ENCODE data around the gene LDB2.

Gene LDB2

DNA sequence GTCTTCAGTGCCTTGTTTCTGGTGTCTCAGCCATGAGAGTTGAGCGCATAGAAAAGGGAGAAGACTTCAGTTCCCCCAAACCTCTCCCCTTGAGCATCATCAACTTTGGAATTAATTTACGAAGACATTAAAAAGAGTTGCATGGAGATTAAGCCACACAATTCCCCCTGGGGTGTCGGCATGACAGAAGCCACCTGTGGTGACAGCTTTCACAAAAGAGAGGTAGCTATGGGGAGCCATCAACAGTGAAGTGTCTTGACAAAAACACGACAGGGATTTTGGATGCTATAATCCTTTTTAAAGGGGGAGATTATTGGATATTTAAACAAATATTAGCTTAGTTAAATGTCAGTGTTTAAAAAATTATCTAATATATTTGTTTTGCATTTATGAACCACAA, 307.6 kb downstream of the LDB2 start:
- TF ChIP-seq EZH2 (optimal IDR thresholded peaks at IDR 0.05; ENCODE audit: low read depth, low read length) = no peak
- TF ChIP-seq EZH2phosphoT487 (IDR thresholded peaks at IDR 0.05; ENCODE audit: low read length) = no peak
- TF ChIP-seq, protein P1, sequence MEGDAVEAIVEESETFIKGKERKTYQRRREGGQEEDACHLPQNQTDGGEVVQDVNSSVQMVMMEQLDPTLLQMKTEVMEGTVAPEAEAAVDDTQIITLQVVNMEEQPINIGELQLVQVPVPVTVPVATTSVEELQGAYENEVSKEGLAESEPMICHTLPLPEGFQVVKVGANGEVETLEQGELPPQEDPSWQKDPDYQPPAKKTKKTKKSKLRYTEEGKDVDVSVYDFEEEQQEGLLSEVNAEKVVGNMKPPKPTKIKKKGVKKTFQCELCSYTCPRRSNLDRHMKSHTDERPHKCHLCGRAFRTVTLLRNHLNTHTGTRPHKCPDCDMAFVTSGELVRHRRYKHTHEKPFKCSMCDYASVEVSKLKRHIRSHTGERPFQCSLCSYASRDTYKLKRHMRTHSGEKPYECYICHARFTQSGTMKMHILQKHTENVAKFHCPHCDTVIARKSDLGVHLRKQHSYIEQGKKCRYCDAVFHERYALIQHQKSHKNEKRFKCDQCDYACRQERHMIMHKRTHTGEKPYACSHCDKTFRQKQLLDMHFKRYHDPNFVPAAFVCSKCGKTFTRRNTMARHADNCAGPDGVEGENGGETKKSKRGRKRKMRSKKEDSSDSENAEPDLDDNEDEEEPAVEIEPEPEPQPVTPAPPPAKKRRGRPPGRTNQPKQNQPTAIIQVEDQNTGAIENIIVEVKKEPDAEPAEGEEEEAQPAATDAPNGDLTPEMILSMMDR (IDR thresholded peaks at IDR 0.05; ENCODE audit: low read length) = no peak
- no peaks in the 10 kb centered on the region for H3K79me2 ChIP-seq (ENCODE audit: low read length)
- no peak overlapping the region for H3K9ac ChIP-seq (ENCODE audit: low read length)
- H3F3A ChIP-seq (ENCODE audit: insufficient read depth, low read length) = no peaks in the 10 kb centered on the region
- no peak overlapping the region for H3K4me2 ChIP-seq (ENCODE audit: low read depth, low read length)
- no peaks in the 10 kb centered on the region for H3K9me2 ChIP-seq (replicated peaks; ENCODE audit: insufficient read depth, low read length)
- H3K4me1 ChIP-seq (ENCODE audit: low read length) = no peaks in the 10 kb centered on the region
- no peak for DNase-seq
- H4K20me1 ChIP-seq (ENCODE audit: insufficient read depth, low read length) = no peaks in the 10 kb centered on the region
- no peak overlapping the region for H2AFZ ChIP-seq (ENCODE audit: low read length)
- no peaks in the 10 kb centered on the region for H3K36me3 ChIP-seq (replicated peaks; ENCODE audit: insufficient read depth, low read length)
- H3K4me3 ChIP-seq (ENCODE audit: low read length) = no peak overlapping the region
- H3K9me3 ChIP-seq (replicated peaks; ENCODE audit: insufficient read depth, low read length) = no peaks in the 10 kb centered on the region
- no peaks in the 10 kb centered on the region for H3K27me3 ChIP-seq (replicated peaks; ENCODE audit: insufficient read depth, low read length)
- no peak overlapping the region for H3K27ac ChIP-seq (ENCODE audit: low read length)

DNA sequence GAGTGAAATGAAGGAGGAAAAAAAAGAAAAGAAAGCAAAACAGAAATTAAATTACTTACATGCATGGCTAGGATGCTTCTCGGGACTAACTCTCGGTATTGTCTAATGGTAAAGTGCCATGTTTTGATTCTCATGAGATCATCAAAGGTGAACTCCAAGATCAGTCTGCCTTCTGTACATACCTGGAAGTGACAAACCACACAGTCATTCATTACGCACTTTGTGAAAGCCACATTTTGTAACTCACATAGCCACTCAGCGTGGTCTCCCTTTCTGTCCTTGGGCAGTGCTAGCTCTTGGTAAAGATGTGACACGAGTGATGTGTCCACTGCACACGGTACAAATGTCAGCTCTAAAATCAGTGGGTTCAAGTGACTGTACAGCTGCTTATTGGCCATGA, 309.8 kb downstream of the LDB2 start:
- Histone ChIP-seq H3K27ac (ENCODE audit: low read length) (no peak overlapping the region), H3K9me2 (replicated peaks; ENCODE audit: insufficient read depth, low read length) (no peaks in the 10 kb centered on the region), H3K79me2 (ENCODE audit: low read length) (no peaks in the 10 kb centered on the region), H3K4me2 (ENCODE audit: low read depth, low read length) (no peak overlapping the region), H2AFZ (ENCODE audit: low read length) (no peak overlapping the region), H4K20me1 (ENCODE audit: insufficient read depth, low read length) (no peaks in the 10 kb centered on the region), H3K9ac (ENCODE audit: low read length) (no peak overlapping the region), H3K4me3 (ENCODE audit: low read length) (no peak overlapping the region), H3F3A (ENCODE audit: insufficient read depth, low read length) (no peaks in the 10 kb centered on the region), H3K36me3 (replicated peaks; ENCODE audit: insufficient read depth, low read length) (no peaks in the 10 kb centered on the region), H3K4me1 (ENCODE audit: low read length) (no peaks in the 10 kb centered on the region), H3K9me3 (replicated peaks; ENCODE audit: insufficient read depth, low read length) (no peaks in the 10 kb centered on the region), H3K27me3 (replicated peaks; ENCODE audit: insufficient read depth, low read length) (no peaks in the 10 kb centered on the region)
- DNase-seq = no peak
- TF ChIP-seq EZH2 (optimal IDR thresholded peaks at IDR 0.05; ENCODE audit: low read depth, low read length) (no peak), EZH2phosphoT487 (IDR thresholded peaks at IDR 0.05; ENCODE audit: low read length) (no peak)
- TF ChIP-seq, protein P1 (IDR thresholded peaks at IDR 0.05; ENCODE audit: low read length) = no peak

DNA sequence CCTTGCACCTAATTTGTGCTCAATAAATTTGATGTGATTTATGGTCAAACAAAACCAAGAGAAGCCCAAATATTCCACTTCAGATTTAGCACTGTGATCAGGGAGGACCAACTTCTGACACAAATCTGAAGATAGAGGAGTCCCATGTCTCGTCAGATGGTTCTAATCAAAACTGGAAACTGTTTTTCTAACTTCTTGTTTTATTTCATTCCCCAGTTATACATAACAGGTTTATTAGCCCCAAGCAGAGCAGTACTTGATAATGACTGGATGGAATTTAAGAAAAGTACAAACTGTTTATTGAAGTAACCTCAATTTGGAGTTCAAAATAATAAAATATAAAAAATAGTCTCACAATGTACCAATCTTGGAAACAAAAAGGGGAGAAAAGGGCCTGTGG, 310.3 kb downstream of the LDB2 start:
- no peak overlapping the region for H2AFZ ChIP-seq (ENCODE audit: low read length)
- no peaks in the 10 kb centered on the region for H3K27me3 ChIP-seq (replicated peaks; ENCODE audit: insufficient read depth, low read length)
- H3K4me3 ChIP-seq (ENCODE audit: low read length) = no peak overlapping the region
- no peak overlapping the region for H3K27ac ChIP-seq (ENCODE audit: low read length)
- no peak for DNase-seq
- H3K4me2 ChIP-seq (ENCODE audit: low read depth, low read length) = no peak overlapping the region
- no peaks in the 10 kb centered on the region for H3K79me2 ChIP-seq (ENCODE audit: low read length)
- no peaks in the 10 kb centered on the region for H3K9me2 ChIP-seq (replicated peaks; ENCODE audit: insufficient read depth, low read length)
- TF ChIP-seq EZH2phosphoT487 (IDR thresholded peaks at IDR 0.05; ENCODE audit: low read length) (no peak), EZH2 (optimal IDR thresholded peaks at IDR 0.05; ENCODE audit: low read depth, low read length) (no peak)
- TF ChIP-seq, protein P1 (IDR thresholded peaks at IDR 0.05; ENCODE audit: low read length) = no peak
- no peaks in the 10 kb centered on the region for H3F3A ChIP-seq (ENCODE audit: insufficient read depth, low read length)
- no peaks in the 10 kb centered on the region for H3K4me1 ChIP-seq (ENCODE audit: low read length)
- H3K9ac ChIP-seq (ENCODE audit: low read length) = no peak overlapping the region
- H3K36me3 ChIP-seq (replicated peaks; ENCODE audit: insufficient read depth, low read length) = no peaks in the 10 kb centered on the region
- H3K9me3 ChIP-seq (replicated peaks; ENCODE audit: insufficient read depth, low read length) = no peaks in the 10 kb centered on the region
- no peaks in the 10 kb centered on the region for H4K20me1 ChIP-seq (ENCODE audit: insufficient read depth, low read length)

Measured in MM.1S (cell line).